ACC112 (cell line): Measurements from ENCODE around the gene TTC7B.

Experiments
- H2AFZ ChIP-seq: fragments of 200-600 bp; sonication (generic); one replicate; pipeline ENCODE4 v1.6.0; 2017; ENCODE audit warnings: antibody characterized with exemption, low read length; ENCODE audit not compliant: unreplicated experiment
- H3K27ac ChIP-seq: fragments of 200-600 bp; sonication (generic); 2 replicates; pipeline ENCODE4 v1.5.1; 2014; ENCODE audit warnings: low read depth, mild to moderate bottlenecking, antibody characterized with exemption, low read length, moderate library complexity
- H3K27me3 ChIP-seq: fragments of 200-600 bp; sonication (generic); 2 replicates; pipeline ENCODE4 v1.6.1; 2014; ENCODE audit warnings: mild to moderate bottlenecking, antibody characterized with exemption, low read length, moderate library complexity, mixed read lengths; ENCODE audit not compliant: insufficient read depth
- H3K36me3 ChIP-seq: fragments of 200-600 bp; sonication (generic); 2 replicates; pipeline ENCODE4 v1.6.1; 2016; ENCODE audit warnings: mild to moderate bottlenecking, antibody characterized with exemption, low read length, moderate library complexity, mixed read lengths; ENCODE audit not compliant: insufficient read depth
- H3K4me1 ChIP-seq: fragments of 200-600 bp; sonication (generic); one replicate; pipeline ENCODE4 v1.6.1; 2016; ENCODE audit warnings: low read length, mixed read lengths; ENCODE audit not compliant: insufficient read depth, unreplicated experiment, control insufficient read depth
- H3K4me3 ChIP-seq: fragments of 200-600 bp; sonication (generic); 2 replicates; pipeline ENCODE4 v1.5.1; 2014; ENCODE audit warnings: mild to moderate bottlenecking, low read depth, low read length
- H3K79me2 ChIP-seq: fragments of 200-600 bp; sonication (generic); one replicate; pipeline ENCODE4 v1.6.0; 2016; ENCODE audit warnings: low read length; ENCODE audit not compliant: control insufficient read depth, unreplicated experiment, insufficient read depth

TTC7B gene

GRCh38 chr14:90647473-90648005 lies 168.7 kb downstream of the TTC7B start:
- Histone ChIP-seq H3K27me3 (no peaks in the 10 kb centered on the region), H3K4me3 (no peak overlapping the region), H3K79me2 (no peaks in the 10 kb centered on the region), H3K4me1 (peaks cover 12% of the 10 kb centered on the region), H3K36me3 (no peaks in the 10 kb centered on the region), H2AFZ (no peak overlapping the region), H3K27ac (no peak overlapping the region)

- Histone ChIP-seq H3K27ac (no peak overlapping the region), H3K79me2 (no peaks in the 10 kb centered on the region), H3K4me3 (no peak overlapping the region), H3K27me3 (no peaks in the 10 kb centered on the region), H3K4me1 (peaks cover 12% of the 10 kb centered on the region), H2AFZ (no peak overlapping the region), H3K36me3 (no peaks in the 10 kb centered on the region)
Measured at GRCh38 chr14:90645842-90646443, 170.3 kb downstream of the TTC7B start.

GRCh38 chr14:90644882-90645281 lies 171.3 kb downstream of the TTC7B start:
- no peak overlapping the region for H3K27ac ChIP-seq
- H3K4me1 ChIP-seq = peaks cover 12% of the 10 kb centered on the region
- H3K27me3 ChIP-seq = no peaks in the 10 kb centered on the region
- no peaks in the 10 kb centered on the region for H3K36me3 ChIP-seq
- no peak overlapping the region for H3K4me3 ChIP-seq
- H3K79me2 ChIP-seq = no peaks in the 10 kb centered on the region
- H2AFZ ChIP-seq = no peak overlapping the region

GRCh38 chr14:90643982-90644670 lies 172.1 kb downstream of the TTC7B start:
- Histone ChIP-seq H3K27ac (no peak overlapping the region), H3K4me1 (peaks cover 12% of the 10 kb centered on the region), H3K79me2 (no peaks in the 10 kb centered on the region), H3K27me3 (no peaks in the 10 kb centered on the region), H3K4me3 (no peak overlapping the region), H3K36me3 (no peaks in the 10 kb centered on the region), H2AFZ (no peak overlapping the region)

- Histone ChIP-seq H2AFZ (no peak overlapping the region), H3K36me3 (no peaks in the 10 kb centered on the region), H3K79me2 (no peaks in the 10 kb centered on the region), H3K27ac (no peak overlapping the region), H3K4me3 (no peak overlapping the region), H3K4me1 (peaks cover 12% of the 10 kb centered on the region), H3K27me3 (no peaks in the 10 kb centered on the region)
Measured at GRCh38 chr14:90642244-90642717, 173.9 kb downstream of the TTC7B start.

GRCh38 chr14:90641615-90642243 lies 174.5 kb downstream of the TTC7B start:
- Histone ChIP-seq H3K4me3 (no peak overlapping the region), H3K79me2 (no peaks in the 10 kb centered on the region), H3K4me1 (peaks cover 12% of the 10 kb centered on the region), H3K36me3 (no peaks in the 10 kb centered on the region), H3K27ac (no peak overlapping the region), H3K27me3 (no peaks in the 10 kb centered on the region), H2AFZ (no peak overlapping the region)

GRCh38 chr14:90641168-90641567 lies 175.1 kb downstream of the TTC7B start:
- H3K4me1 ChIP-seq = peaks cover 12% of the 10 kb centered on the region

GRCh38 chr14:90639641-90640040 lies 176.6 kb downstream of the TTC7B start:
- no peak overlapping the region for H2AFZ ChIP-seq
- no peaks in the 10 kb centered on the region for H3K36me3 ChIP-seq
- H3K79me2 ChIP-seq = no peaks in the 10 kb centered on the region
- H3K4me1 ChIP-seq = peaks cover 3% of the 10 kb centered on the region
- H3K27ac ChIP-seq = no peak overlapping the region
- no peak overlapping the region for H3K4me3 ChIP-seq
- no peaks in the 10 kb centered on the region for H3K27me3 ChIP-seq

More at GRCh38 chr14:90641168-90641567, 175.1 kb downstream of the TTC7B start:
- Histone ChIP-seq H3K36me3 (no peaks in the 10 kb centered on the region), H2AFZ (no peak overlapping the region), H3K27me3 (no peaks in the 10 kb centered on the region), H3K27ac (no peak overlapping the region), H3K4me3 (no peak overlapping the region), H3K79me2 (no peaks in the 10 kb centered on the region)

GRCh38 chr14:90632871-90633270 lies 183.4 kb downstream of the TTC7B start:
- H3K79me2 ChIP-seq = no peaks in the 10 kb centered on the region
- no peaks in the 10 kb centered on the region for H3K27me3 ChIP-seq
- no peak overlapping the region for H2AFZ ChIP-seq
- H3K4me3 ChIP-seq = no peak overlapping the region
- H3K27ac ChIP-seq = no peak overlapping the region
- H3K4me1 ChIP-seq = no peaks in the 10 kb centered on the region
- H3K36me3 ChIP-seq = no peaks in the 10 kb centered on the region

GRCh38 chr14:90632451-90632850 lies 183.8 kb downstream of the TTC7B start:
- Histone ChIP-seq H3K4me1 (no peaks in the 10 kb centered on the region), H3K4me3 (no peak overlapping the region), H3K27me3 (no peaks in the 10 kb centered on the region), H3K36me3 (no peaks in the 10 kb centered on the region), H3K79me2 (no peaks in the 10 kb centered on the region), H3K27ac (no peak overlapping the region), H2AFZ (no peak overlapping the region)
